SW 1271 (cell line): Measurements from ENCODE around the gene ACLY.
"Not testable (repeated sequence)": the region's sequence is repeated elsewhere in the genome, so short reads cannot be mapped to it uniquely, and the experiment has no call there.

ENCODE experiments used
- DNase-seq, 2 experiments: peaks; one replicate each; lab custom pipeline; 2025; lab: John Stamatoyannopoulos, UW

Gene ACLY

DNA sequence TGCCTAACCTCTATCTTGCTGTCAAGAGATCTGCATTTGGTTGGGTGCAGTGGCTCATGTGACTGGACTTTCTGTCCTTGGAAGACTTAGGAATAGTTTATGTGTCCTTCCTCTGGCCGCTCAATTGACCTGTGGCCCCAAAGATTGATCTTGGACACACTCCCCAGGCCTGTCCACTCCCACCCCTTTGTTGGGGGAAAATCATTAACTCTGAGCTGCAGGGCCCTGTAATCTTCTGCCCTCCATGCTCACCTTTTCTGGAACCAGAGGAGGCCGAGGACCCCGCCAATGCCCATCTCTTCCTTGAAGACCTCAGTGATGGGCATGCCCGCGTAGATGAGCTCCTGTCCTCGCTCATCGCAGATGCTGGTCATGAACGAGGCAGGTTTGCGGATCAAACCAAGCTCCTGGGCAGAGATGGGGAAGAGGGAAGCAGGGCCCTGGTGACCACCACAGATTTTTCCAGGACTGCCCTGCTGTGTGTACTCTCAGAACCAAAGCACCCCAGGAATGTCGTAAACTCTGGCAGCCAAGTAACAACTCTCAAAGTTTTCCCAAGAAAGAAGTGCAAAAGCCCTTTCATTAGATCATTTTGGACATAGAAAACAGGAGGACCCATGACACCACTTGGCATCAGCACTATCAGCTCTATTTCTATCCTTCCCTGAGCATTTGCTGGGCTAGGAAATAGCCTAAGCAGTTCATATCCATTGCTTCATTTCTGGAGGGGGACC lies 45.0 kb downstream of the ACLY start:
- DNase-seq, result no peak

DNA sequence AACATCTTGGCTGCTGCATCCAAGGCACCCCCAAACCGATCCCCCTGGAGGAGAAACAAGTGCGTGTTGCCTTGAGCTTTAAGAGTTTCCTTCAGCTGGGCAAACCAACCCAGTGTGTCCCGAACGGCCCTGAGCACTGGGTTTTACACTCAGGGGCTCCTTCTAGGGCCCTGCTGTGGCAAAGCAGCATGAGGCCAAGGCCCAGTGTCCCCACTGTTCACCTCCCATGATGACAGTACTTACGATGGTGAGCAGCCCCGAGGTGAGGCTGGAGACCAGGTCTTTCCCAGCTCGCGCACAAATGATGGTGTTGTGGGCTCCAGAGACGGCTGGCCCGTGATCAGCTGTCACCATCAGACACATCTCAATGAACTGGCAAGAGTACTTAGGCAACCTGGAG lies 47.0 kb downstream of the ACLY start:
- DNase-seq, result no peak

DNA sequence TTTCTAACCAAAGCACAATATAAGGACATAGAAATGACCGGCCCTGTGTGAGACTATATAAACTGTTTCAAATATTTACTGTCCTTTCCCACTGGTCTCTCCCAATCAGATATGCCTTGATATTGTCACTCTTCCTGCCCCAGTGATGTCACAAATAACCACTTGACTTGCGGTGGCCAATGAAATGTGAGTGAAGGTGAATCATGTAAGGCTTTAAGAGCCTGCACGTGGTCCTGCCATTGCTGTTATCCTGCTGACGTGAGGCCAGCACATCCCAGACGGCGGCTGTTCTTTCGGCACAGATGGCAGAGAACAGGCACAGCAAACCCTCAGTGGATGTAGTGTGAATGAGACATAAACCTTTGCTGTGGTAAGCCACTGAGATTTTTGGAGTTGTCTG lies 48.1 kb downstream of the ACLY start:
- DNase-seq, result no peak

DNA sequence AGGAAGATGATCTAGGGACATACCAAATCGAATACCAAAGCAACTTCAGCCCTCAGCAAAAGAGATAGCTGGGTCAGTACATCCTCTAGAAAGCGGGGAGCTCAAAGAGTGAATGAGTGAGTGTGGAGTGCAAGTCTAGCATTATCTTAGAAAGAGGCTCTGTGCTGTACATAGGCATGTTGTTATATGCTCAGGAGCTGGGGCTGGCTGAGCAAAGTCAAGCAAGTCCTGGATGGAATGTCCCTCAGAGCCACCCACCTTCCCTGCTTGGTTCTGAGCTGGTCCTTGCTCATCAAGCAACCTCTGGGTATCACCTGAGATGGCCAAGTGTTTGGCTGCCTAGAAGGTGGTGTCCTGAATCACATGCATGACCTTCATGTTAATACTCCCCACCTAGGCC lies 48.7 kb downstream of the ACLY start:
- no peak for DNase-seq

DNA sequence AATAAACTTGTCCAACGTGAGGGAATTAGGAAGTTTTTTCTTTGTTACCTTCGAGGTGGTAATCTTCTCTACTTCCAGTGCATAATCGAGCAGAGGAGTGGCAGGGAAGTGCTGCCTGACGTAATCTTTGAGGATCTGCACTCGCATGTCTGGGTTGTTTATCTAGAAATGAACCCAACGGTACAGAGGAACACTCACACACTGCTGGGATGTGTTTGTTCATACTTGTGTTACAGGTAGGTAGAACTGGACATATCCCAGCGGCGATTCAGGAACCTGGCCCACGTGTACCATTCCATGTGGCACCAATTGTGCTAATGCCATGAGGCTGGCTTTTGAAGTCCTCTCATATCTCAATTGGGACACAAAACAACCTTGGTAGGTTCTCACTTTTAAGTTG lies 49.3 kb downstream of the ACLY start:
- DNase-seq, result no peak

DNA sequence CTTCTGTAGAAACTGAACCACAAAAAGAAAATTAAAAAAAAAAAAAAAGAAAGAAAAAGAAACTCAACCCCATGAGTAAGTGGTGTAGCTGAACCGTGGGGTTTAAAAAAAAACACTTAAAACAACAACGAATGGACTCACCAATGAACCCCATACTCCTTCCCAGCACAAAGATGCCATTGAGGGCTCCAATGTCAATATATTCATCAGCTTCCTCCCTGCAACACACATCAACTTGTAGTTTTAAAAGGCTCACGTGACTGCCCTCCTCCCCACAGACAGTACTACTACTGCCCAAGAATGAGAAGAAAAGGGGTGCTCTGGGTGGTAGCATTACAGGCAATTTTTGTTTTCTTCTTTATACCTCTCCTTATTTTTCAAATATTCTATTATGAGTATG lies 50.2 kb downstream of the ACLY start:
- no peak for DNase-seq

DNA sequence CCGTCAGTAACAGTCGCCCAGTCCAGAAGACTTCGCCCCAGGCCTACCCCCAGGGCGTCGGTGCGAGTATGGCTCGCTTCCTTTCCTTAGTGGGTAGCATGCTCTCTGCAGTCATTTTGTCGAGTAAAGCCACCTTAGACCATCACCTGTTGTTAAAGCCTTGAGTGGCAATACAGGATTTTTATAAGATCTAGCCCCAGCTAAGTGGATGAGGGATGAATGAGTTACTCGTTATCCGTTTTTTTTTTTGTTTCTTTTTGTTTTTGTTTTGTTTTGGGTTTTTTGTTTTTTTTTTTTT lies 53.2 kb downstream of the ACLY start:
- DNase-seq, result no peak

DNA sequence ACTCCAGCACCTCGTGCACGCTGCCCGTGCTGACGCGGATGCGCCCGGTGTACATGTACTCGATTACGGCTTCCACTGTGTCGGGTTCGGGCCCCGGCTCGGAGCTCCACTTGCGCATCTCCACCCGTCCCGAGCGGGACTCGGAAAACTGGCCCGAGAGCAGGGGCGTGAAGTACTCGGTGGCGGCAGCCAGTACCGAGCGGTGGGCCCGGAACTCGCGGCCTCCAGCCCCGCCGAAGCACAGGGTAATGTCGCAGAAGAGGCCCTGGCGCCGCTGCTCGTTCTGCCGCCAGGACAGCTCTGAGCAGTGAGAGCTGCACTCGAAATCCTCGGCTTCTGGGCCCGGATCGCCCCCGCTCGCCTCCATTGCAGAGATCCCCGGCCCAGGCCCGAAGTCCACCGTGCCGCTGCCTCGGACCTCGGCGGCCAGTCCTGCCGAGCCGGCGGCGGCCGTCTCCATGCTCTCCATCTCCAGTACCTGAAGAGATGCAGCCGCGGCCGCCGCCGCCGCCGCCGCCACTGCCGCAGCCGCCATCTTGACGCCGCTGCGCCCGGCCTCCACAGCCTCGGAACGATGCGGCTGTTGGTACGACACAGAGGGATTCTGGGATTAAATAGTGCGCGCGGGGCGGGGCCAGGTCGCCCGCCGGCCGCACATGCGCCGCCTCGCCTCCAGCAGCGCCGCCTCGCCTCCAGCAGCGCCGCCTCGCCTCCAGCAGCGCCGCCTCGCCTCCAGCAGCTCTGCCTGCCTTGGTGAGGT lies 53.7 kb downstream of the ACLY start, which contains the start of gene KLHL11:
KLHL11 (minus strand) TSS at position 588 of the 760 bp plus-strand sequence; CDS start at position 535, 53 bp downstream.
- DNase-seq, result peak; percentile 69 to 86

DNA sequence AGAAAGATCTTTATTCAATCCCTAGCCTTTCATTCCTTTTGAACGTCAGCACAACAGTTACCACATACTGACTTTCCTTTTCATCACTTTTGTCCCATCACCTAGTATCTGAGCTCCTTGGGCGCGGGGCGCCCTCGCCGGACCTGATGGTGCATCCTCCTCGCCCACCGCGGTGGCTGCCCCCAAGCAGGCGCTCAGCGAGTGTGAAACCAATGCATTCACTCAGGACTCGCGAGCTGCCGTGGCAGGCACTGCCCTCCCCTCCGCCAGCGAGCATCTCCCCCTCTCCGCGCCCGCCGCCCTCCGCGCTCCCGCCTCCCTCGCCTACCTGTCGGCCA lies 54.3 kb downstream of the ACLY start:
- DNase-seq, result no peak

DNA sequence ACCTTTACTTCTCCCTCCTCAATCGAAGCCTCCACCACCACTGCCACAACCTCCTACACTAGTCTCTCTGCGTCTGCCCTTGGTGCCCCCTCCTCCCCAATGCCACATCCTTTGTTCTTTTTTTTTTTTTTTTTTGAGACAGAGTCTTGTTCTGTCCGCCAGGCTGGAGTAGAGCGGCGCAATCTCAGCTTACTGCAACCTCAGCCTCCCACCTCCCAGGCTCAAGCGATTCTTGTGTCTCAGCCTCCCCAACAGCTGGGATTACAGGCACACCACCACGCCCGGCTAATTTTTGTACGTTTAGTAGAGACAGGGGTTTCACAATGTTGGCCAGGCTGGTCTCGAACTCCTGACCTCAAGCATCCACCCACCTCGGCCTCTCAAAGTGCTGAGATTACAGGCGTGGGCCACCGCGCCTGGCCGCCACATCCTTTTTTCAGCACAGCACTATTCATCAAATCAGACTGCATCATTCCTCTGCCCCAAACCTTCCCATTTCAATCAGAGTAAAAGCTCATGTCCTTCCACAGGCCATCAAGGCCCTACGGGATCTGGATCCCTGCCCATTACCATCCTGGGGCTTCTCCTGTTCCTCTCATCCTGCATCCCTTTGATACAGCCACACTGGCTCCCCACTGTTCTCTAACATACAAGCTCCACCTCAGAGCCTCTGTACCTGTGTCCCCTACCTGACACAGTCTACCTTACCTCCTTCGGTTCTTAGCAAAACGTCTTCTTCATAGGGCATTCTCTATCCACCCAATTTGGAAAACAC lies 55.5 kb downstream of the ACLY start:
- DNase-seq, result no peak

DNA sequence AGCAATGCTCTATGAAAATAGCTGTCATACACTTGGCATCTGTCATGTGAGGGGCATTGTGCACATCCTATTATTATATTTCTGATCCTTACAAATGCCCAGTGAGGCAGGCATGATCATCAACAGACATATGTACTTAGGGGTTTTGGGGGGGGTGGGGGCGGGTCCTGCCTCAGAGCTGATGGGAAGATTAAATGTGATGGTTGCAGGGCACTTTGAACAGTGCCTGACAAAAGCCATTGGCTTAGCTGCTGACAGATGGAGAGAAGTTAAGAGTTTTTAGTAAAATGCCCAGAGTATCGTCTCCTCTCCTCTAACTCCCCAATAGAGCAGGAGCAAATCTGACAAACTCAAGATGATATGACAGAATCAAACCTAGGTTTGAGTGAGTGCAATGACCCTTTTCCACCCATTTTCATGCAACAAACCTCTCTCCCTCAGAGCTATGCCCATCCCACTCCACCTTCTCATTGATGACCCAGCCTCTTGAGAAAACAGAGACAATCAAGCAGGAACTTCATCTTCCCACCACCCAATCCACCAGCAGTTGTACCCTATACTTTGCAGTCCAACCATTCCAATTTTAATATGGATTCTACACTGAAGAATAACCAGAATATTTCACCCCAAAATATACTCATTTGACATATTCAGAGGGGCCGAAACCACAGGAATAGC lies 58.4 kb downstream of the ACLY start:
- DNase-seq, result no peak

DNA sequence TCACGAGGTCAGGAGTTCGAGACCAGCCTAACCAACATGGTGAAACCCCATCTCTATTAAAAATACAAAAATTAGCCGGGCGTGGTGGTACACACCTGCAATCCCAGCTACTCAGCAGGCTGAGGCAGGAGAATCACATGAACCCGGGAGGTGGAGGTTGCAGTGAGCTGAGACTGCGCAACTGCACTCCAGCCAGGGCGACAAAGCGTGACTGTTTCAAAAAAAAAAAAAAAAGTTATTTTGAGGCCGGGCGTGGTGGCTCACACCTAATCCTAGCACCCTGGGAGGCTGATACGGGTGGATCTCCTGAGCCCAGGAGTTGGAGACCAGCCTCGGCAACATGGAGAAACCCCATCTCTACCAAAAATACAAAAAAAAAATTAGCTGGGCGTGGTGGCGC lies 67.4 kb downstream of the ACLY start:
- DNase-seq, result not testable (repeated sequence)

DNA sequence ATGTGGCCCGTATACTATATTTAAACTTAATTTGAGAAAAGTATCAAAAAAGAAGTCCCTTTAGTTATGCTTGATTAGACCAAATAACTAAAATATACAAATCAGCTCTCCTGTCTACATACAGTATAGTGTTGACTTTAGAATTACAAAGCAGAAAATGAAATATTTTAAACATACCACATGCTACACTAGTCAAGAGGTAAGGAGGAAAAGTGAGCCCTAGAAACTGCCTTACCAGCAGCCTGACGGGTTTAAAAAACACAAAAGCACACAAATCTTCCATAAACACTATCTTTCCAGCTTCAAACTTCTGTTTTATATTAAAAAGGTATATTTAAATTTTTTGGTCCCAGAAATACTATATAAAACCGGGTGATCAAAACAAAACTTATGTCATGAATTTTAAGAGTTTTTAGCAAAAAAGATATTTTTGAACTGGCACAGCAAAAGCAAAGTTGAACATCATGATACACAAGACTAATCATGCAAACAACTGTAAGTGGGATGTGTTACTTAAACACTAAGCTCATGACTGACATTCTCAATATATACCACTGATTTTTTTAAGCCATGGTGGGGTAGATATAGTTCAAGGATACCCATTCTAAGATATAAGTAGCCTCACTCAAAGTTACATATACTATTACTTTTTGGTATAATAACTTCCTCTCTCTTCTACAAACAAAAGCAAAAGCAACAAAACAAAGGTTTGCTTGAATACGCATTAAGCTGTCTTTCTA lies 69.3 kb downstream of the ACLY start:
- no peak for DNase-seq

DNA sequence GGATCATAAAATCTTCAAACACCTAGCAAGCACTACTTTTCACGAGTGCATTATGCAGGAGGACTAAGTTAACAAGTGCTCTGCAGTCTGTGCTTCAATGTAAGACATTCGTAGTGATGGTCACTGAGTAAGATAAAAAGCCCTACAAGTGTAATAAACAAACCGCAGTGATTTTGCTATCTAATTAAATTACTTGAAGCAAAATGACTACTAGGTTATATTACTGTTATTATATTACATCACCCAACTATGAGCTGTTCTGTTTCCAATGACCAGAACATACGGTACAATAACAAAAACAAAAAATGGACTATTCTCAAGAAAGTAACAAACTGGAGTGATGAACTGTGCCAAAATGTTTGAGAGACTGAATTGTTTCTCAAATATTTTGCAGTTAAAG lies 70.0 kb downstream of the ACLY start:
- DNase-seq, result no peak

DNA sequence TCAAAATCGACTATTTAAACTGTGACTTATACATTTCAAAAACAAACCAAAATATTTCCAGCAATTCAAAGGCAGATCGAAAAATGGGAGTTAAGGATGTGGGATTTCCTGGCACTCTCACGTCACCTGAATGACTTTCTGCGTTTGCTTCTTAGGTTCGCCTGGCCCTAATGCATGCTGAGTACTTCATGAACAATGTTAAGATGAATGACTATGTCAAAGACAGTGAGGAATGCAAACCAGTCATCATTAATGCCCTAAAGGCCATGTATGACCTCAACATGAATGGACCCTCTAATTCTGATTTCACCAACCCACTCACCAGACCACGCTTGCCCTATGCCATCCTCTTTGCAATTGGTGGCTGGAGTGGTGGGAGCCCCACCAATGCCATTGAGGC lies 73.8 kb downstream of the ACLY start:
- no peak for DNase-seq

DNA sequence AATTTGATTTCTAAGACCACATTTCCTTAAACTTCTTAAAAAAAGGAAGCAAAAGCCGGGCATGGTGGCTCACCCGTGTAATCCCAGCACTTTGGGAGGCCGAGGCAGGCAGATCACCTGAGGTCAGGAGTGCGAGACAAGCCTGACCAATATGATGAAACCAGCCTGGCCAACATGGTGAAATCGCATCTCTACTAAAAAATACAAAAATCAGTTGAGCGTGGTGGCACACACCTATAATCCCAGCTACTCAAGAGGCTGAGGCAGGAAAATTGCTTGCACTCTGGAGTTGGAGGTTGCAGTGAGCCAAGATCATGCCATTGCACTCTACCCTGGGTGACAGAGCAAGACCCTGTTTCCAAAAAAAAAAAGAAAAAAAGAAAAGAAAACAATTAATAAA lies 78.0 kb downstream of the ACLY start:
- DNase-seq, result not testable (repeated sequence)

DNA sequence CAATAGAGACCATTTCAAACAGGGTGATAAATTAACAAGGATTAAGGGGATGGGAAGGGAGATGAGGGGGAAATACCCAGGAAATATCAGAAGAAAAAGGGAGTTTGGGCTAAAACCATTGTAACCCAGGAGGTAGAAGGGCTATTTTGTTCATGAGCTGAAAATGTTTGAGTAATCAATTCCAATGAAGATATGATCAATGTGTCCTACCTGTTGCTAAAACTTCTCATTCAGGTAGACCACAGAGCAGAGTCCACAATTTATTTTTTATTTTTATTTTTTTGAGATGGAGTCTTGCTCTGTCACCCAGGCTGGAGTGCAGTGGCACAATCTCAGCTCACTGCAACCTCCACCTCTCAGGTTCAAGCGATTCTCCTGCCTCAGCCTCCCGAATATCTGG lies 79.3 kb downstream of the ACLY start:
- DNase-seq, result not testable (repeated sequence)

DNA sequence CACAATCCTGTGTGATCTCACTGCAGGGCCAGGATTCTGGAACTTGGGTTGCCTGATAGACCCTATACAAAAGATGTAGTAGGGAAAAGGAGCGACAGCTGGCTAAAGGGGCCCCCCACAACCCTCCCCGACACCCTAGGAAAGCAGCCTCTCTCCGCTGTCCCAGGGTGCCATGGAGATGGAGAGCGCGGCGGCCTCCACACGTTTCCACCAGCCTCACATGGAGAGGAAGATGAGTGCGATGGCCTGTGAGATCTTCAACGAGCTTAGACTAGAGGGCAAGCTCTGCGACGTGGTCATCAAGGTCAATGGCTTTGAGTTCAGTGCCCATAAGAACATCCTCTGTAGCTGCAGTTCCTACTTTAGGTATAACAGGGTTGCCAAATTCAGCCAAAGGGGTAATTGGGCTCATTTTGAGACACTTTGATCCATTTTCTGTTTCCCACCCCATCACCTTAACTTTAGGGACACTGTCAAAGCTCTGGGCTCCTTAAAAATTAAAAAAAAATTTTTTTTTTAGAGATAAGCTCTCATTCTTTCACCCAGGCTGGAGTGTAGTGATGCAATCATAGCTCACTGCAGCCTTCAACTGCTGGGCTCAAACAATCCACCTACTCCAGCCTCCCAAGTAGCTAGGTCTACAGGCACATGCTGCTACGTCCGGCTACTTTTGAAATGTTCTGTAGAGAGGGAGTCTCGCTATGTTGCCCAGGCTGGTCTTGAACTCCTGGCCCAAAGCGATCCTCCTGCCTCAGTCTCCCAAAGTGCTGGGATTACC lies 80.8 kb downstream of the ACLY start, which contains the start of gene KLHL10:
KLHL10 (plus strand) TSS at position 65 of the 778 bp plus-strand sequence; CDS start at position 173, 108 bp downstream.
- DNase-seq, result no peak

DNA sequence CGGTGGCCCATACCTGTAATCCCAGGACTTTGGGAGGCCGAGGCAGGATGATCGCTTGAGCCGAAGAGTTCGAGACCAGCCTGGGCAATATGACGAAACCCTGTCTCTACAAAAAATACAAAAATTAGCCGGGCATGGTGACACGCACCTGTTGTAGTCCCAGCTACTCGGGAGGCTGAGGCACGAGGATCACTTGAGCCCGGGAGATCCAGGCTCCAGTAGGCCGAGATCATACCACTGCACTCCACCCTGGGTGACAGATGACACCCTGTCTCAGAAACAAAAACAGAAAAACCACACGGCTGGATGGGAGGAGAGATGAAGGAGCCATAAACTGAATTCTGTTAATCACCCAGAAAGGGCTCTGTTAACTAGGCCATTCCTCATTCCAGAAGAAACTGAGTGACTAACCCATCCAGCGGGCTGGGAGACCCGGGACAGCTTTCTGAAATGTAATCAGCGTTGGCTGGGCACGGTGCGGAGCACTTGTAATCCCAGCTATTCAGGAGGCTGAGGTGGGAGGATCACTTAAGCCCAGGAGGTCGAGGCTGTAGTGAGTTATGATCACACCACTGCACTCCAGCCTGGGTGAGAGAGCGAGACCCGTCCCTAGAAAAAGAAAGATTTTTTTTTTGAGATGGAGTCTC lies 82.1 kb downstream of the ACLY start:
- DNase-seq, result no peak

DNA sequence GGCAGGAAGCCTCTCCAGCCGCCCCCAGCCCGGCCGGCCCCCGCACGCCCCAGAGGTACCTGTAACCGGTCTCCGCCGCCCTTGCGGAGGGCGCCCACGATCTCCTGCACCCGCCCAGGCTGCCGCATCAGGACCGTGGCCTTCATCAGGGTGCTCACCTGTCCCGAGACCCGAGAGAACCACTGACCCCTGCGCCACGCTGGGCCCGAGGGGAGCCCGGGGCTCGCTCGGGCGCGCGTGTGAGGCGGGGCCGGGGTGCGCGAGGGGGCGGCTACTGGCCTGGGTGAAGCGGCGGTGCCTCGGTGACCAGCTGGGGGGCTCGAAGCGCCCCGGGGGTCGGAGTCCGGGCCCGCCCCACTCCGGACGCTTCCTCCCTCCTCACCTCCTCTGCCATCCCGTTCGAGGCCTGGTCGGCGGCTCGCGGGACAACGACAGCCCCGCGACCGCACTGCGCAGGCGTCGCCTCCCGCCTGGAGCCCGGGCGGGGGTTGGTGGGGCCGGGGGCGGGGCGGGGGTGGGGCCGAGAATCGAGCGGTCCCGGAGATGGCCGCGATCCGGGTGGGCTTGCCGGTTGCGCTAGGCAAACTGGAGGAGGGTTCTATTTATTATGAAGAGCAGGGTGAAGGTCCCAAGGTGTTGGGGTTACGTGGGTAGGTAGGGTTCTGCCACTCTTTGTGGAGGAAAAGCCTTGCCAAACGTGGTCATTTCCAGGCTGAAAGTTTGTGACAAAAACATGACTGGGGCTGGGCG lies 82.8 kb downstream of the ACLY start, which contains the start of gene NT5C3B:
NT5C3B (minus strand) TSS at position 433 of the 750 bp plus-strand sequence; CDS start at position 394, 39 bp downstream.
- peak; percentile 31 to 36 for DNase-seq
